Measurements from ENCODE around the gene MSANTD1.

Gene MSANTD1

GRCh38 chr4:3246458-3247398 is 2.2 kb upstream of the MSANTD1 start:
- Histone ChIP-seq H3K27me3 (ENCODE audit: low read depth, low read length) (no peaks in the 10 kb centered on the region), H4K20me1 (ENCODE audit: insufficient read depth, low read length) (peaks cover 31% of the 10 kb centered on the region), H3K36me3 (replicated peaks; ENCODE audit: low read depth, low read length) (peaks cover 14% of the 10 kb centered on the region), H2AFZ (ENCODE audit: low read depth, low read length) (no peak overlapping the region), H3K4me2 (ENCODE audit: low read length) (no peak overlapping the region), H3K9me3 (ENCODE audit: insufficient read depth, low read length) (no peaks in the 10 kb centered on the region), H3K4me1 (ENCODE audit: low read length) (peaks cover 29% of the 10 kb centered on the region), H3K27ac (ENCODE audit: low read length) (no peak overlapping the region), H3K79me2 (ENCODE audit: low read length) (no peaks in the 10 kb centered on the region), H3K4me3 (ENCODE audit: low read length) (no peak overlapping the region), H3K9ac (ENCODE audit: low read length) (no peak overlapping the region)
- no peak for TF ChIP-seq EZH2phosphoT487 (IDR thresholded peaks at IDR 0.05; ENCODE audit: low read depth)
- peak; percentile 43 for TF ChIP-seq CTCF (IDR thresholded peaks at IDR 0.05; ENCODE audit: low read depth, low read length)

GRCh38 chr4:3247399-3248177 is 1.4 kb upstream of the MSANTD1 start:
- H3K27ac ChIP-seq (ENCODE audit: low read length) = no peak overlapping the region
- H3K79me2 ChIP-seq (ENCODE audit: low read length) = no peaks in the 10 kb centered on the region
- H4K20me1 ChIP-seq (ENCODE audit: insufficient read depth, low read length) = peaks cover 23% of the 10 kb centered on the region
- no peak for TF ChIP-seq CTCF (IDR thresholded peaks at IDR 0.05; ENCODE audit: low read depth, low read length)
- TF ChIP-seq EZH2phosphoT487 (IDR thresholded peaks at IDR 0.05; ENCODE audit: low read depth) = no peak
- H3K9me3 ChIP-seq (ENCODE audit: insufficient read depth, low read length) = no peaks in the 10 kb centered on the region
- H3K4me3 ChIP-seq (ENCODE audit: low read length) = no peak overlapping the region
- H3K4me1 ChIP-seq (ENCODE audit: low read length) = peaks cover 29% of the 10 kb centered on the region
- H3K36me3 ChIP-seq (replicated peaks; ENCODE audit: low read depth, low read length) = peaks cover 7% of the 10 kb centered on the region
- H3K9ac ChIP-seq (ENCODE audit: low read length) = no peak overlapping the region
- H2AFZ ChIP-seq (ENCODE audit: low read depth, low read length) = no peak overlapping the region
- no peak overlapping the region for H3K4me2 ChIP-seq (ENCODE audit: low read length)
- no peaks in the 10 kb centered on the region for H3K27me3 ChIP-seq (ENCODE audit: low read depth, low read length)

GRCh38 chr4:3248178-3248480 is 830 bp upstream of the MSANTD1 start:
- Histone ChIP-seq H3K36me3 (replicated peaks; ENCODE audit: low read depth, low read length) (peaks cover 3% of the 10 kb centered on the region), H3K9ac (ENCODE audit: low read length) (no peak overlapping the region), H3K27ac (ENCODE audit: low read length) (no peak overlapping the region), H3K79me2 (ENCODE audit: low read length) (no peaks in the 10 kb centered on the region), H3K4me2 (ENCODE audit: low read length) (no peak overlapping the region), H3K4me3 (ENCODE audit: low read length) (no peak overlapping the region), H3K4me1 (ENCODE audit: low read length) (peaks cover 24% of the 10 kb centered on the region), H3K9me3 (ENCODE audit: insufficient read depth, low read length) (no peaks in the 10 kb centered on the region), H2AFZ (ENCODE audit: low read depth, low read length) (no peak overlapping the region), H4K20me1 (ENCODE audit: insufficient read depth, low read length) (peaks cover 18% of the 10 kb centered on the region), H3K27me3 (ENCODE audit: low read depth, low read length) (no peaks in the 10 kb centered on the region)
- TF ChIP-seq EZH2phosphoT487 (IDR thresholded peaks at IDR 0.05; ENCODE audit: low read depth) (no peak), CTCF (IDR thresholded peaks at IDR 0.05; ENCODE audit: low read depth, low read length) (no peak)
